ENCODE results near the gene FAM83C.

The FAM83C gene

DNA sequence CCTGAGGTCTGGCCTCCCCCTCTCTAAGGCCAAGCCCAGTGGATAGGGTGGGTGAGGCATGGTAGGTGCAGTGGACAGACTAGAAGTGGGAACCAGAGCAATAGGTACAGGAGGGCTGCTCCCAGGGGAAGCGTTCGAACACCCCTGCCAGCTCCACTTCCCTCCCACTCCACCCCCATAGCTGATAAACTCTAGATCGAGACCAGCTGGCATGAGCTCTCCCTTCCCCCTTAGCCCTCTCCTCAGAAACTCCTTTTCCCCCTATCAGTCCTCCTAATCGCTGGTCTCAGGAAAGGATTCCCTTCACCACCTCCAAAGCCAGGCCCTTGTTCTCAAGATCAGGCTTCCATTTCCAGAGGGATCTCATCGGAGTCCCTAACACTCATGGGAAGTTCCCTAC is 6.0 kb upstream of the FAM83C start:
- DNase-seq, result no peak

DNA sequence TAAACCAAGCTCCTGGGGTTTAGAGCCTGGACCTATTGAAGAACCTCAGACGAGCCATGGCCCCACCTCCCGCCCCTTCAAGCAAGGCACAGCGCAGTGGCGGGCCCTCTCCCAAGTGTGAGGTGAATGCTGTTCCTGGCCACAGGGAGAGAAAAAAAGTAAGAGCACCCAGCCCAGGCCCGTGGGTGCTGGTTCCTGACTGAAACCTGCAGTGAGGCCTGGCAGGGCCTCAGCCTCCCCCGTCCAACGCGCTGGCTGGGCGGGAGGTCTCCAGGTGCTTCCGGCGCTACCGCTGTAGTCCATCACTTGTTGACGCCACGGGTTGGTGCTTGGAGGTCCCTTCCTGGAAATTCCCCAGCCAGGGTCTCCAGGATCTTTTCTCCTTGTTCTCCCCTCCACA is 5.5 kb upstream of the FAM83C start:
- DNase-seq, result no peak

DNA sequence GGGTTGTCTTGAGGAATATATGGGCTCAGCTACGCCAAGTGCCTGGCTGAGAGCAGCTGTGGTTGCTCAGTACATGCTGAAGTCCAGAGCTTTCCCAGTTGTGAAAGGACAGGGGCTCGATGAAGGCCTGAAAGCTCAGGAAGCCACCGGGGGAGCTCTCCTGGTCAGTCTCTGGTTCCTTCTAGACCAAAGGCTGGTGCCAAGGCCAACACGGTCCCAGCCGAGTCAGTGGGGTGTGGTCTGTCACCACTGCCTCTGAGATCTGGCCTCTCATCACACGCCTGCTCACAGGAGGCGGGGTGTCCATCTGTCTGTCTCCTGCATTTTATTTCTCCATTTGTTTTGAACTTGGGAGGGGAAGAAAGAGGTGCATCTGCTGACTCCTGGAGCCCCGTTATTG is 4.9 kb upstream of the FAM83C start:
- no peak for DNase-seq

DNA sequence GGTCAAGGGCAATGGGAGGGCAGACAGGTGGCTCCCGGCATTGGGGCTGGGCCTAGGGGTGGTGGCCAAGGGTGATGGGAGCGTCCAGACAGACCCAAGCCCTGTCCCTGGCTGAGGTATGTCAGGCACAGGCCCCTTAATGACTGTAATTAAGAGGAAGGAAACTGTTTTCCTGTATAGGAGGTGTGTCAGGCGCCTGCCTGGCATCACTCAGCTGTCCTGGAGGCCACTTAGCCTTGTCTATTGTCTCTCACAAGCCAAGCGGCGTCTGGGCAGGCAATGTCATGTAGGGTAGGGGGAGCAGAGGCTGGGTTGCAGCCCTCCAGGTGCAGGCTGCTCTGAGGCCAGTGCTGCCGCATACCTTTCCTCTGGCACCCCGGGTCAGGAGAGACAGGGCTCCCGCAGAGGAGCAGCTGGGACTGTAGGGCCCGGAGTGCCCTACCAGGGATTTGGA is 3.9 kb upstream of the FAM83C start:
- no peak for DNase-seq

DNA sequence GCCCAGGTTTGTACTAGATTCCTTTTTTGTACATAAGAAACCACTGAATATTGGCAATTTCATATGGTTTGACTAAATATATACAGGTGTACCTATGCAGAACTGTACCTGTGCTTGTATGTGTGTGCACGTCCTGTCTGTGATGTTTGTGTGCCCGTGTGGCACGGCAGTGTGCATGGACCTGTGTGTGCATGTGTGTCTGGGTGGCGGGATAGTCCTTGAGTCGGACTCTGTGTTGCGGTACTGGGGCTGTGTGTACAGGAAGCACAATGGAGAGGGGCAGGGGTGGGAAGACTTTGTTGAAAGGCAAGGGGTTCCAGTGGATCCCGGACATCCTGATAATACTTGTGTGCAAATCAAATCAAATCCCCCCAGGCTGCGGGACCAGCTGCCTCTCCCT is 3.4 kb upstream of the FAM83C start:
- DNase-seq, result no peak

DNA sequence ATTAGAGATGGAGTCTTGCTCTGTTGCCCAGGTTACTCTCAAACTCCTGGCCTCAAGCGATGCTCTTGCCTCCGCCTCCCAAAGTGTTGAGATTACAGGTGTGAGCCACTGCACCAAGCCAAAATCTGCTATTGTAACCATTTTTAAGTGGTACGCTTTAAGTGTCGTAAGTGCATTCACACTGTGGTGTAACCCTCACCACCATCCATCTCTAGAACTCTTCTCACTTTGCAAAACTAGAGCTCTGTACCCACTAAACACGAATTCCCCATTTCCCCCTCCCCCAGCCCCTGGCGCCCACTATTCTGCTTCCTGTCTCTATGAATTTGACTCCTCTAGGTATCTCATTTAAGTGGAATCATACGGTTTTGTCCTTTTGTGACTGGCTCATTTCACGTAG is 2.8 kb upstream of the FAM83C start:
- DNase-seq, result no peak

DNA sequence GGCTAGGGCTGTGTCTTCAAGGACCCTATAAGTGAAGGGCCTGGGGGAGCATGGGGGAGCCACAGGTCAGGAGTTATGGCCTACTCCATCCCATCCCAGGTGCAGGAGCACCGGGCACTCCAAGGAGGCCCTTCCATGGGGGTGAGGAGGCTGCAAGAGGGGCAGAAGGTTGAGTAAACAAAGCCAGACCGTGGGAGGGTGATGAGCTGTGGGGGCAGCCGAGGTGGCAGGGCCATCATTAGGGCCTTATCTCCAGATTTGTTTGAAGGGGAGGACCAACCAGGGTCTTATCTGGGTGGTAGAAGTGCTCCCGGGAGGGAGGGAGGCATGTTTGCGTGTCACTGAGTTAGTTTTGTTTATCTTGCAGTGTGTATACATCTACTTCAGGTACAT is 2.1 kb upstream of the FAM83C start:
- no peak for DNase-seq

DNA sequence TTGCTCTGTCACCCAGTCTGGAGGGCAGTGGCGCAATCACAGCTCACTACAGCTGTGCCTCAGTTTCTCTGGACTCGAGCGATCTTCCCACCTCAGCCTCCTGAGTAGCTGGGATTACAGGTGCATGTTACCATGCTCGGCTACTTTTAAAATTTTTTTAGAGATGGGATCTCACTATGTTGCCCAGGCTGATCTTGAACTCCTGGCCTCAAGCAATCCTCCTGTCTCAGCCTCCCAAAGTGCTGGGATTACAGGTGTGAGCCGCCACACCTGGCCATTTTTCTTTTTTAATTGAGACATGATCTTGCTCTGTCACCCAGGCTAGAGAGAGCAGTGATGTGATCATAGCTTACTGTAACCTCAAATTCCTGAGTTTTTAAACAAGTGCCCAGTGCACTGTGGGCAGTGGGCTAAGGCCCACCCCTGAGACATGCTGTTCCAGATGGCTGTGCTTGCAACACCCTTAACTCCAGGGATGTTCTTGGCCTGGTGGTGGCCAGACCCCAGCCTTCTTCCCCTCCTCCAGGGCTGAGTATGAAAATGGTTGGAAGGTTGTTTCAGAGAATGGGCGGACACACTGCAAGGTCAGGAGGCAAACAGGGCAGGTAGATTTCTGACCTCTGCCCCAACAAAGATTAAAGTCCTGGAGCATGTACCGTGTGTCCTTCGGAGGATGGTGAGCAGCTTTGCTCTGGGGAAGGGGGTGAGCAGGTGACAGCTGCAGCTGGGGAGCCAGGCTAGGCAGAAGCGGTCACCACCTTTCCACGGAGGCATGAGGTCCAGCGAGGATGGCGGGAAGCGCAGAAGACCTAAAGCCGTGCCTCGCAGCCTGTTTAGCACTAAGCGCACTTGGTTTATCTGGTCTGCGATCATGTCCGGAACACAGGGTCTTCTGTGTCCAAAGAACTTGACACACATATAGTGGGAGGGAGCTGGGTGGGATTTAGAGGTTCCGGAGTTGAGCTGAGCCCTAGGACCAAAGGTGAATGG is 1.4 kb upstream of the FAM83C start:
- no peak for DNase-seq

DNA sequence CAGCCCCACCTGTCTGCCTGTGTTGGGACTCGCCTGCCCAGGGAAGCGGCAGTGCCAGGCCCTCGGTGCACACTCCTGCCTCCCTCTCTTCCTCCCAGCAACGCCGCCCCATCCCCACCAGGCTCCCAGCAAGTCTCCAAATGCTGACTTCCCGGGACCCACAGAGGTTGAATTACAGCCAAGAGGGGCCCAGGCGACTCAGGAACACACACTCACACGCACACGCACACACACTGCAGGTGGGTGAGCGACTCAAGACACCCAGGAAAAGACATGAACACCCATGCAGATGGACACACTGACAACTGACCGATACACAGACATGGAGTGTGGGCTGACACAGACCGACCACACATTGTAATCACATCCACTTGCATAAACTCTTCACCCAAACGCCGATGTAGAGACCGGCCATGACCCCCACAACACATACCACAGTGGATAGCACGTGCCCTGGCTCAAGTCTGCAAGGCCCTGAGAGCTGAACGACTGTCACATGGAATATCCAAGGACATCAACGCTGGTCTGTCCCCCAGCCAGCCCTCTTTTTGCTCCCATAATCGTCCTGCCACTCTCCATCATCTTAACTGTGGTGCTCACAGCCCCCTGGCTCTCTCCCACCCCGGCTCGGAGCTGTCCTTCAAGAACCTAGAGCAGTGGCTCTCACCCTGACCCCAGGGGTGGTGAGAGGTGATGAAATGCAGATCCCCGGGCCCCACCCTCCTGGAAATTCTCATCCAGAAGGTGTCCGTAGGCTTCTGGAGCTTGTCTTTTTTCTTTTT is 470 bp upstream of the FAM83C start:
- no peak for DNase-seq

DNA sequence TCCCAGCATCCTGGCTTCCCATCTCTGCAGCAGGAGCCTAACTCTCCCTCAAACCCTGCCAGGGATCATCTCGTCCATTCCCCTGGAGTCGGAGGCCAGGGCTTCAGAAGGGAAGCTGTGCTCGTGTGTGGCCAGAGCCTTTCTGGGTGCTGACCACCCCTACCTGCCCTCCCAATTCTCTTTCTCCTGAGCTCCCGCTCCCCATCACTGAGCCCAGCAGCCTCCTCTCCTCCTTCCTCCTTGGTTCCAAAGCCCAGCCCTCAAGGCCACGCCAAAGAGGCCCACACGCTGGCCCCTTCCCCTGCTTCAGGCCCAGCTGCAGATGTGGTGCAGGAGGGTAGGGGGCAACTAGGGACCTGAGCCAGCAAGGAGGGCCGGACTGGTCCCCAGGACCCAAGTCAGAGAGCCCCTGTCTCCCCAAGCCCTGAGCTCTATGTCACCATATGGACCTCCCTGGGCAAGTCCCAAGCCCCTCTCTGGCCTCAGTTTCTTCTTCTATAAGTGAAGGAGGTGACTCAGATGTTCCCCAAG is 1.3 kb downstream of the FAM83C start:
- no peak for DNase-seq

DNA sequence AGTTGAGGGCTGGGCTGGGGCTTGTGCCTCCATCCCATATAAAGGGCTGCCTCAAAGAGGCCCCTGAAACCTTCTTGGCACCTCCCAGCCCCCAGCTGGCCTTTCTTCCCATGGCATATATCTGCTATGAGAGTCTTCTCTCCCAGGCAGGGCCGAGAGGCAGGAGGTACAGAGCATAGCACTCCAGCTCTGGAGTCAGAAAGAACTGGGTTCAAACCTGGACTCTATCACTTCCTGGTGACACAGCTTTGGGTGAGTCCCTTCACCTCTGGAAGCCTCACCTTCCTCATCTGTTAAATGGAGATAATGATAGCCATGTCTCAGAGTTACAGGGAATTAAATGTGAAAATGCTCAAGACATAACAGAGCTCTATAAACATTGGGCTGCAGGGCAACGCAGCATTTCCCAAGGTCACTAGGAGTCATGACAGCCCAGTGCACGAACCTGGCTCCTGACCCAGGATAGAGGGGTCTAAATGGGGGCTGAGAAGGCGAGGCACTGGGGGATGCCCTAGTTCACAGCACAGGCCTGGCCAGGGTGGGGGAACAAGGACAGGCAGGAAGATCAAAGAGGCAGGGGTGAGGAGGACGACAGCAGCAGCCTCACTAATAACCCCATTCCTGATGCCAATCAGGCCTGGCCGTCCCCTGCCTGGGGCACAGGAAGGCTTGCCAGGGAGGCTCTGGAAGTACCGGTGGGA is 1.9 kb downstream of the FAM83C start:
- no peak for DNase-seq

DNA sequence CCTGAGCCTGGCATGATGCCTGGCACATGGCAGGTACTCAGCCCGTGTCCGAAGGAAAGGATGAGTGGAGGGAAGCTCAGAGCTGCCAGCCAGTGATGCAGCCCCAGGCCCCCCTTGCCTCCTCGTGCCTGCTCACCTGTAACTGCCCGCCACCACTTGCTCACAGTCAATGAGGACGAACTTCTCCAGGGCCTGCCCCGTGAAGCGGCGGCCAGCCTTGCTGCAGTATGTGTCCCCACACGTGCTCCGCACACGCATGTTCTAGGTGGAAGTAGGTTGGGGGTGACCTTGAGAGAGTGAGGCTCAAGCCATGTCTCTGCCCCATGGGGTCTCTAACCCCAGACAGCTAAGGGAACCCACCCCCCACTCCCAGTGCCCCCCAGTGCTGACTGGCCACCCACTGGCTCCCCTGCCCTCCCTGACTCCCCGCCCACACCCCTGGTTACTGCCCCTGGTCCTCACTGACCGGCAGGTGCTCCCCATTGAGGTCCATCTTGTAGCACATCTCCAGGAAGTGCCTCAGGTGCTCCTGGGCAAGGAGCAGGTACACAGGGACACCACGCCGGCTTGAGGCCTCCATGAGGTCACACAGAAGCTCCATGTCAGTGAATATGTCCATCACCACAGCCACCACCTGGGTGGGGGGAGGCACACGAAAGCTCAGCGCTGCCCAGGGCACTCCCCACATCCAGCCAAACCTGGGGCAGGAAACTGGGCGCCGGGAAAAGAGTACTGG is 3.7 kb downstream of the FAM83C start:
- DNase-seq, result no peak

DNA sequence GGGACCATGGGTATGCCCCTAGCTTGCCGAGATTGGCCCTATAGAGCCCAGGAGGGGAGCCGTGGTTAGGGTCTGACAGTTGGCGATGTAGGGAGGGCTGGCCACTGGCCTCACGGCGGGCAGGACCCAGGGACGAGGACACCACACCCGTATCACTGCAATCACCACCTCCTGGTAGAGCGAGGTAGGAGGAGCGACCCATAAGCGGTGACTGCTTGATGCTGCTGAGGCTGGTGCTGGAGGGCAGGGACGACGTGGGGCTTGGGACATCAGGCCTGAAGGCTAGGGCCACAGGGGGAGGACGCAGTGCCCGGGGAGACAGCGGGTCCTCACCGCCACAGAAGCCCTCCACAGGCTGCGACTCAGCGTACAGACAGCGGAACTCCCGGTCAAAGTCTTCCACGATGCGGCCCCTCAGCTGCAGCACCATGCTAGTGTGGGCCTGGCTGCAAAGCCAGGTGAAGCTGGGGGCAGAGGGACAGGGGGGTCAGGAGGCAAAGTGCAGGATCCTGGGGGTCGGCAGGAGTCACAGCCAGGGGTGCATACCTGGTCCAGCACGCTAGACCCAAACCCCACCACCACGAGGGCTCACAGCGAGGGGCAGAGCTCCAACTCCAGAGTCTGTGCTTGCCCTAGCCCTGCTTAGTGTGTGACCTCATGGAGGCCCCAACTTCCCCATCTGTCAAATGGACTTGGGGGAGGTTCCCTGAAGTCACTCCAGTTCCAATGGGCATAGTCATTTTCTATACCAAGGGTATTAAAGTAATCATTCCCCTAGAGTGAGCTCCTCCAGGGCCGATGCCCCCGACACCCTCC is 4.5 kb downstream of the FAM83C start:
- no peak for DNase-seq

DNA sequence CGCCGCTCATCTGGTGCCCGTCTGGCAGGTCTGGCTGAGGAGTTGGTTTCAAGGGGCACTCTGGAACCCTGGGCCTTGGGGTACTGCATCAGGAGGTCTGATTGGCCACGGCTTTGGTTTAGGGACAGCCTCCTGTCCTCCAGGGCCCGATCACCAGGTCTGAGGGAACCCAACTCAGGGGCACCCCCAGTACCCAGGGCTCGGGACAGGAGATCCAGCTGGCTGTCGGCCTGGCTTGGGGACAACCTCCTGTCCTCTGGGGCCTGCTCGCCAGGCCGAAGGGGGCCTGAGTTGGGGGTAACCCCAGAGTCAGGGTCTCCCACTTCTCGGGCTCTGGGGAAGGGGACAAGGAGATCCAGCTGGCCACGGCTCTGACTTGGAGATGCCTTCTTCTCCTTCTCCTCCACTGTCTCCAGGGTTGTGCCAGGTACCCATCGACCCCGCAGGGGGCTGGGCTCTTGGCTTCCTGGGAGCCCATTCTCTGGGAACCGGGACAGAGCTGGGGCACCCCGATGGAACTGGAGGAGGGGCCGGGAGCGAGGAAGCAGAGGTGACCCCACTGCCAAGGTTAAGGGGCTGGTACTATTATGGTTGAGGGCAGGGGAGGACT is 5.2 kb downstream of the FAM83C start:
- DNase-seq, result no peak

DNA sequence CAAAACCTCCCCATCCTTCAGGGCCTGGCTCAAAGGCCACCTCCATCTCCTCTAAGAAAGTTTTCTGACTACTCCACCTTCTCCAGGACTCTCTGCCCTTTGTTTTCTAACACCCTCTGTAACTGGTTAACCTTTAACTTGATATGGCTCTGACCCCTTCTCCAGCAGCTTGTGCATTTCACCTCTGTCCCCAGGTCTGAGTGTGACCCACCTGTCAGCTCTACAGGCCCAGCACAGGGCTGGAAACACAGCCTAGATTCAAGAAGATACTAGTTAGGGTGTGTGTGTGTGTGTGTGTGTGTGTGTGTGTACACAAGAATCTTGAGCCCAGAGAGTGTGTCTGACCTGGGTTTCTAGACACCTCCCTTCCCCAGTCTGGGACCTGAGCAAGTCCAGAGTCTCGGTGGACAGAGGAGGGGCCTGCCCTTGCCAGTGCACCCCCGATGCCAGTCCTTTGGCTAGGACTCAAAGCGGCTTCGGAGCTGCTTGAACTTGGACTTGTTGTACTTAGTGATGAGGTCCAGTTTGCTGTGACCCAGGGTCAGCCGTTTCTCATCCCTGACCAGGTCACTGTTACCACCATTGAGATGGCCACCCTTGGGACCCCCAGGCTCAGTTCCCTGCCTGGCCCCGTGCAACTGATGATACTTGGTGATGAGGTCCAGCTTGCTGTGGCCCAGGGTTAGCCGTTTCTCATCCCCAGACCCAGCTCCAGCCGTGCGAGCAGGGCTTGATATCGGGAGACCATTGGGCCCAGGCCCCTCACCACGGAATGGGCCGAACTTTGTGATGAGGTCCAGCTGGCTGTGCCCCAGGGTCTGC is 5.9 kb downstream of the FAM83C start:
- DNase-seq, result no peak

DNA sequence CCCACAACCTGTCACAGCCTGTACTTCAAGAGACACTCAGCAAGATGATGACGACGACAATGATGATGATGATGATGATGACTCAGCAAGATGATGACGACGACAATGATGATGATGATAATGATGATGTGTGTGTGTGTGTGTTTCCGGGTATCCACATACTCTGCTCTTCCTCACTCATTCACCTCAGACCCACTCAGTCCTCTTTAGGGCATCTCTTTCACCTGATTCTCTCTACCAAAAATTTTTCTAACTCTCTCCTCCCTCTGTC is 6.5 kb downstream of the FAM83C start:
- no peak for DNase-seq

DNA sequence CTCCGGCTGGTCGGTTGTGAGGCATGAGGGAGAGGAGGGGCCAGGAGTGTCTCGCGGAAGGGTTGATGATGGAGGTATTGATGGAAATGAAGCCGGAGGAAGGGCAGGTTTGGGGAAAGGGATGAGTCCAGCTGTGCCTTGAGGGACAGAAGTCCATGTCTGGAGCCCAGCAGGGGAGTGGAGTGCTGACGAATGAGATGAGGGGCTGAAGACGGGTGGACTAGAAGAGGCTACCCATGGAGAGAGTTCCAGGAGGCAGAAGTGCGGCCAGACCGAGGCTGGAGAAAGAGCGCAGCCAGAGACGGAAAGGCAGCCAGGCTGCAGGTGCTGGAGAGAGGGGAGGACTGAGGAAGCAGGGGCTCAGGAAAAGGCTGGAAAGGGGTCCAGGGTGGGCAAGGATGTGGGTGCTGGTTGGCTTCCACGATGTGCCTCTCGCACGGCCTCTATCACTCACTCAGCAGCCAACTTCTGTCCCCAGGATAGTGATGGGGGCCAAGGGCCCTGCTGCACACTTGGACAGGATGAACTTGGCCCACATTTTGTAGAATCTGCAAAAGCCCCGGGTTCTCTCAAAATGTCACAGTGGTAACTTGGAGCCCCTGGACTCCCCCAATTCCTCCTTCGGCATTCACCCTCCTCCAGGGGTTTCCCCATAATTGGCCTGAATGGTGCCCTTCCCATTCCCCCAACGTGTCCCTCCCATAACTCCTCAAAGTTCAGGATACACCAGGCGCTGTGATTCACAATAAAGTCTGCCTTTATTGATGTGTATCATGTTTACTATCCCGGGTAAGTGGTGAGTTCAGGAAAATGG is 7.0 kb downstream of the FAM83C start:
- DNase-seq, result no peak

DNA sequence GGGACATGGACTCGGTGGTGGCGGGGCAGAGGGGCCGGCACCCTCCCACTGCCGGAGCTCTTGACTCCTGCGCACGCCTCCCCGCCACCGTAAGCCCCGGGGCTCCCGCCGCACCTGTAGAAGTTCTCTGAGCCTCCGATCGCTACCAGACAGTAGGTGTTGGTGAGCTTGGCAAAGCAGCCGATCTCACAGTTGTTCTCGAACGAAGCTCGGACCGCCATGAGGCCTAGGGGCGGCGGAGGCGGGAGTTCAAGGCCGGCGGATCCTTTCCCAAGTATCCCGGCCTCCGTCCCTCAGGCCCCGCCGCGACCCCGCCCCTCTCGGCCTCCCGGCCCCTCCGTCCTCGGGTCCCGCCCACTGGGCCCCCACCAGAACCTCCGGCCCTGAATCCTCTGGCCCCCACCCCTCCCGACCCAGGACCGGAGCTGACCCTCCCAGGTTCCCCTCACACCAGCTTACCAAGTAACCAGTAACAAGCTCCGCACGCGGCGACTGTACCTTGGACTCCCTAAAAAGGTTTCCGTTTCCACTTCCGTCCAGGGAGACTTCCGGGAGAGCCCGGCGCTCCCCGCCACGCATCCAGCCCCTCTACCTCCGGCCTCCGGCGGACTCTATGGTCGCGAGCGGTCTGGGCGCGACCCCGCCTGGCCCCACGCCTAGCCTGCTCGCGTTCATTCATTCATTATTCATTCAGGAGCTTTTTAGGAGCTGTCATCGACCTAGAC is 7.8 kb downstream of the FAM83C start, which contains the start of gene EIF6:
Gene EIF6, minus strand, starts transcription at position 506 of the 725 bp plus-strand sequence. Its CDS starts 285 bp downstream, at position 221.
- peak; percentile 84 for DNase-seq

All from CD4-positive, alpha-beta T cell treated with Interleukin-21 for 1 hour (primary cell).